H4 (cell line): ENCODE results near the gene PPP1R13L. TPM values are rescaled to one million over a fixed set of nuclear protein-coding genes. Genes with fewer than 3 reads are reported as not detected.
"Not testable (repeated sequence)": the region's sequence is repeated elsewhere in the genome, so short reads cannot be mapped to it uniquely, and the experiment has no call there.

Experiments used
- DNase-seq: peaks from one replicate; pipeline ENCODE4 v3.0.0-alpha.2; 2015; ENCODE audit warnings: low spot score
- total RNA-seq: library from RNA; depleted of rRNA; stranded (reverse); fragments of >200 nt; shearing (Covaris generic); gene quantifications from 2 replicates; pipeline ENCODE4 v1.2.3, GENCODE V29; 2014; rRNA removed

PPP1R13L gene
- total RNA-seq = 0.14 and 1.1 TPM in 2 replicates

- DNase-seq = no peak
Measured at GRCh38 chr19:45404557-45405434, at the start of gene PPP1R13L. PPP1R13L (minus strand) TSS chr19:45405069; CDS start chr19:45398318, 6,751 bp downstream.

GRCh38 chr19:45451850-45452387 lies 47.0 kb upstream of the PPP1R13L start:
- no peak for DNase-seq

- no peak for DNase-seq
Measured at GRCh38 chr19:45451131-45451849, 46.4 kb upstream of the PPP1R13L start.

- no peak for DNase-seq
Measured at GRCh38 chr19:45450012-45450333, 45.1 kb upstream of the PPP1R13L start.

DNA sequence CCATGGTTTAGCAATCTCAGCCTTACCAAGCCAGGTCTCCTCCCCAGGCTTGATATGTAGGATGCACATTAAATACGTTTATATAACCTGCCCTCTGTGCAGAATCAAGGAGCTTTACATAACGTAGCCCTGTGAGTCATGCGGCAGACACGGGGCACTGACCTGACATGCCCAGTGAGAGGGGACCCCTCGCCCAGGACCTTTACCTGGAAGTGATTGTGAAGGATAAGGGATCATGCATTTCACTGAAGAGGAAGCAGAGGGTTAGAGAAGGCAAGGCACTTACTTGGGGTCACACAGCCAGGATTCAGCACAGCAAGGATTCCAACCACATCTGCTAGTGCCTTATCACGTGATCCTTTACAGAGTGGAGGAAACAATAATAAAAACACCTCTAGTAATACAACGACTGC lies 44.0 kb upstream of the PPP1R13L start:
- peak; percentile 39 for DNase-seq

GRCh38 chr19:45448425-45448756 lies 43.5 kb upstream of the PPP1R13L start:
- no peak for DNase-seq

GRCh38 chr19:45446944-45447343 lies 42.1 kb upstream of the PPP1R13L start:
- DNase-seq = no peak

DNA sequence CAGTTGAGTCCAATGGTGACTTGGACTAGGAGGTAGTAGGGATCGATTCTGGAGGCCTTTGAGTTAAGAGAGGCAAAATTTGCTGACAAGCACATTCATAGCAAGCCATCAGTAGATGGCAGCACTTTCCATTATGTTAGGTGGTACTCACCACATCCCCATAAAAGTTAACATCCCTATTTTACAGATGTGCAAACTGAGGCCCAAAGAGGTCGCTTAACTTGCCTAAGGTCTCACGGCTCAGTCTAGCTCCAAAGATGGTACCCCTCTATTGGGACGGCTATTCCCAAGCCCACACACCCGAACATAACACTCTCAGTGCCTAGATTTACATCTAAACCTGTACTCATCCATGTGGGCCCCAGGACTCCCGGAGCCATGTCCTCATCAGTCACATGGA lies 41.4 kb upstream of the PPP1R13L start:
- DNase-seq = no peak

GRCh38 chr19:45445139-45445538 lies 40.3 kb upstream of the PPP1R13L start:
- no peak for DNase-seq

GRCh38 chr19:45444318-45445041 lies 39.6 kb upstream of the PPP1R13L start:
- no peak for DNase-seq

GRCh38 chr19:45443462-45444317 lies 38.8 kb upstream of the PPP1R13L start:
- DNase-seq = peak; percentile 82

- DNase-seq = no peak
Measured at GRCh38 chr19:45442778-45443461, 38.1 kb upstream of the PPP1R13L start.

- no peak for DNase-seq
Measured at GRCh38 chr19:45442408-45442777, 37.5 kb upstream of the PPP1R13L start.

- peak; percentile 17 for DNase-seq
Measured at GRCh38 chr19:45440873-45441654, 36.2 kb upstream of the PPP1R13L start.

DNA sequence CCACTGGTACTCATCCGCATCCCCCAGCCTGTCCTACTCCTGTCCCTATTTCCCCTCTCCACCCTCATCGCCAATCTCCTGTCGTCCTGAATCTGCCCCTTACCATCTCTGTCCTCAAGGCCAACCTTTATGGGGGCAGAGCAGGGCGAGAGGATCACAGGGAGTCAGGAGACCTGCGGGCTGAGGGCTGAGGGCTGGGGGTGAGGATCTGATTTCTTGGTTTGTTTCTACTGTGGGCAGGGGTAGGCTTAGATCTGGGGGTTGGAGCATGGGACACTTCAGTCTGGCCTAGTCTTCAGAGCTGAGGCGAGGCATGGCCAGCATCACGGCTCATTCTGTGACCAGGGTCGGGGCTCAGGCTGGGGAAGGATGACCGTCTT lies 35.4 kb upstream of the PPP1R13L start:
- DNase-seq = no peak

- peak; percentile 44 for DNase-seq
Measured at GRCh38 chr19:45439569-45440258, 34.8 kb upstream of the PPP1R13L start.

GRCh38 chr19:45439190-45439568 lies 34.3 kb upstream of the PPP1R13L start:
- no peak for DNase-seq

GRCh38 chr19:45437328-45437727 lies 32.5 kb upstream of the PPP1R13L start:
- DNase-seq = no peak

GRCh38 chr19:45432543-45432942 lies 27.7 kb upstream of the PPP1R13L start:
- DNase-seq = not testable (repeated sequence)
